Measurements from ENCODE around the gene PADI1.

DNA sequence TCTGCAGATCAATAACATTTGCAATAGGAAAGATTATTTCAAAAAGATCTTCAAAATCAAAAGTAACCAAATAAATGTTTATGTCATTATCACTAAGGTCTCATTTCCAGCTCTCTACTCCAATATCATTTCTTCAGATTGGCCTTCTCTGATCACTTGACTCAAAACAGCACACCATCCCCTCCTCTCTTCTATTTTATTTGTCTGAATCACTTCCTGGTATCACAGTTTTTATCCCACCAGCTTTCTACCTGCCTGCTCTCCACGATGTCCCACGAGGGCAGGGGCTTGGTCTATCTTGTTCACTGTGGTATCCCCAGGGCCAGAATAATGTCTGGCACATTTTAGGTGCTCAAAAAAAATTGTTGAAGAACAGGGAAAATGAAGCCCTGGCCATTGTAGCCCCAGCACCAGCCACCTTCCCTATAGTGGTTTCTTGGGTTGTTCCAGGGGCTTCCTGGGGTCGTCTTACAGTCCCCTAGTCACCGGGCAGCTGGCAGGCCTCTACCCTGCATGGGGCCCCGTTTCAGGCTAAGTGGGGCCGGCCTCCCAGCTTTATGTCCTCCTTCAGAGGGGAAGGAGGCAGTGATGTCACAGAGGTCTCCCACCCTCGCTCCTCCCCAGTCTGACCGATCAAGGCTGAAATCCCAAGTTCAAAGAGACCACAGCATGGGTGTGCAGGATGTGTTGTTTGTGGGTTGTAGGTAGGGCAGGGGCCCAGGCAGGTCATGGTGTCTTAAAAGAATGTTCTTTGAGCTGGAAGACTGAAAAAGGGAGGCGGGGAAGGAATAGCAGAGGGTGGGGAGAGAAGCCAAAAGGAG, 3.5 kb upstream of the PADI1 start:
- TF ChIP-seq, protein P1, sequence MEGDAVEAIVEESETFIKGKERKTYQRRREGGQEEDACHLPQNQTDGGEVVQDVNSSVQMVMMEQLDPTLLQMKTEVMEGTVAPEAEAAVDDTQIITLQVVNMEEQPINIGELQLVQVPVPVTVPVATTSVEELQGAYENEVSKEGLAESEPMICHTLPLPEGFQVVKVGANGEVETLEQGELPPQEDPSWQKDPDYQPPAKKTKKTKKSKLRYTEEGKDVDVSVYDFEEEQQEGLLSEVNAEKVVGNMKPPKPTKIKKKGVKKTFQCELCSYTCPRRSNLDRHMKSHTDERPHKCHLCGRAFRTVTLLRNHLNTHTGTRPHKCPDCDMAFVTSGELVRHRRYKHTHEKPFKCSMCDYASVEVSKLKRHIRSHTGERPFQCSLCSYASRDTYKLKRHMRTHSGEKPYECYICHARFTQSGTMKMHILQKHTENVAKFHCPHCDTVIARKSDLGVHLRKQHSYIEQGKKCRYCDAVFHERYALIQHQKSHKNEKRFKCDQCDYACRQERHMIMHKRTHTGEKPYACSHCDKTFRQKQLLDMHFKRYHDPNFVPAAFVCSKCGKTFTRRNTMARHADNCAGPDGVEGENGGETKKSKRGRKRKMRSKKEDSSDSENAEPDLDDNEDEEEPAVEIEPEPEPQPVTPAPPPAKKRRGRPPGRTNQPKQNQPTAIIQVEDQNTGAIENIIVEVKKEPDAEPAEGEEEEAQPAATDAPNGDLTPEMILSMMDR (IDR thresholded peaks at IDR 0.05; ENCODE audit: insufficient read depth, low read length, poor library complexity, severe bottlenecking), result no peak
- TF ChIP-seq EZH2phosphoT487 (conservative IDR thresholded peaks at IDR 0.05; ENCODE audit: low read length), result no peak

Data from SU-DHL-6 (cell line).